Cortex of kidney (tissue), 1 donor: ENCODE measurements around the gene PSTPIP1.

ENCODE experiments used
- DNase-seq: peaks from one replicate; lab custom pipeline; 2025; lab: John Stamatoyannopoulos, UW

The PSTPIP1 gene

GRCh38 chr15:76999996-77000395, 5.1 kb downstream of the PSTPIP1 start:
- no peak for DNase-seq

- no peak for DNase-seq
Measured at GRCh38 chr15:77001351-77001750, 6.4 kb downstream of the PSTPIP1 start.

- no peak for DNase-seq
Measured at GRCh38 chr15:77001966-77002365, 7.0 kb downstream of the PSTPIP1 start.

- DNase-seq = no peak
Measured at GRCh38 chr15:77002436-77002835, 7.5 kb downstream of the PSTPIP1 start.

- no peak for DNase-seq
Measured at GRCh38 chr15:77002954-77003912, 8.3 kb downstream of the PSTPIP1 start.

- no peak for DNase-seq
Measured at GRCh38 chr15:77004189-77004588, 9.3 kb downstream of the PSTPIP1 start.

GRCh38 chr15:77009176-77009575, 14.2 kb downstream of the PSTPIP1 start:
- no peak for DNase-seq

GRCh38 chr15:77009646-77010311, 14.9 kb downstream of the PSTPIP1 start:
- DNase-seq = no peak

- no peak for DNase-seq
Measured at GRCh38 chr15:77010312-77010686, 15.4 kb downstream of the PSTPIP1 start.

- no peak for DNase-seq
Measured at GRCh38 chr15:77010857-77011256, 15.9 kb downstream of the PSTPIP1 start.

GRCh38 chr15:77012117-77012712, 17.3 kb downstream of the PSTPIP1 start:
- no peak for DNase-seq

- no peak for DNase-seq
Measured at GRCh38 chr15:77012868-77013267, 17.9 kb downstream of the PSTPIP1 start.

- DNase-seq = no peak
Measured at GRCh38 chr15:77013776-77014131, 18.8 kb downstream of the PSTPIP1 start.

- DNase-seq = no peak
Measured at GRCh38 chr15:77014132-77015081, 19.5 kb downstream of the PSTPIP1 start.

- DNase-seq = no peak
Measured at GRCh38 chr15:77015646-77016320, 20.9 kb downstream of the PSTPIP1 start.

- DNase-seq = no peak
Measured at GRCh38 chr15:77016321-77016695, 21.4 kb downstream of the PSTPIP1 start.

- DNase-seq = no peak
Measured at GRCh38 chr15:77017091-77017660, 22.2 kb downstream of the PSTPIP1 start.

- DNase-seq = no peak
Measured at GRCh38 chr15:77017761-77018720, 23.1 kb downstream of the PSTPIP1 start.

GRCh38 chr15:77018796-77019505, 24.0 kb downstream of the PSTPIP1 start:
- DNase-seq = no peak
